Neural progenitor cell (in vitro differentiated cells): ENCODE measurements around the gene TIMP2.

Experiments
- CTCF ChIP-seq: fragments of 200-600 bp; sonication (generic); IDR thresholded peaks from 2 replicates; pipeline ENCODE4 v1.5.1; 2017; ENCODE audit warnings: antibody characterized with exemption, mild to moderate bottlenecking
- EZH2phosphoT487 ChIP-seq: fragments of 200-600 bp; sonication (generic); IDR thresholded peaks from 2 replicates; pipeline ENCODE4 v1.6.1; 2017; ENCODE audit warnings: antibody characterized with exemption

GRCh38 chr17:78839762-78840529 is 85.2 kb downstream of the TIMP2 start:
- TF ChIP-seq CTCF (no peak), EZH2phosphoT487 (no peak)
